ENCODE results near the gene KLK6. TPM values are rescaled to one million over a fixed set of nuclear protein-coding genes. Genes with fewer than 3 reads are reported as not detected.

The KLK6 gene
- total RNA-seq, 1 experiment from 2014 or later = not detected

DNA sequence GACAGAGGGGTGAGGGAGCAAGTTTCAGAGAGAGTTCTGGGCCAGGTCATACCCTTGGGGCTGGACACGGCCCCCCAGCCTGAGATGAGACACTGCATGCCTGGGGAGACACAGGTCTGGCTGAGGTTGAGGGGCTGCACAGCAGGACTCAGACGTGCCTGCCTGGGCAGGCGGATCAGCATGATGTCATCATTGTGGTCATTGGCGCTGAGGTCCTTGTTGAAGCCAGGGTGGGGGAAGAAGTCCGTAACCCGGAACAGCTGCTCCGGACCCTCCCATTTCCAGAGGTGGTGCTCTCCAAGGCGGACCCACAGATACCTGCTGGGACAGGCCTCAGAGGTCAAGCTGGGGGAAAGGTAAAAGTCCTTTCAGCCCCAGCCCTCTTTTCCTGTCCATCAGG lies 37.0 kb upstream of the KLK6 start:
- ATAC-seq (no peak), DNase-seq (ENCODE audit: low read depth, low spot score) (no peak)
- Histone ChIP-seq H3K27ac (ENCODE audit: low read length) (no peak overlapping the region), H3K4me3 (ENCODE audit: low read depth in 2 of 2, low read length in 2 of 2) (no peak overlapping the region), H3K4me1 (ENCODE audit: control insufficient read depth, insufficient read depth, low read length) (no peaks in the 10 kb centered on the region), H3K27me3 (ENCODE audit: control insufficient read depth, insufficient read depth, low read length) (no peaks in the 10 kb centered on the region; the same call in 1 of the 2 replicates), H3K9me3 (ENCODE audit: control insufficient read depth, insufficient read depth, low read depth, low read length) (no peaks in the 10 kb centered on the region), H3K36me3 (ENCODE audit: control insufficient read depth, insufficient read depth, low read length) (no peaks in the 10 kb centered on the region)
- intact Hi-C loops (cut with micrococcal nuclease; ENCODE audit: unreplicated experiment) (no loop called here), in situ Hi-C loops (cut with HindIII; ENCODE audit: low pct_unique_long_range_greater_than_20kb, low sequenced_read_pairs) (no loop called here)
- no peak for TF ChIP-seq SIN3A (IDR thresholded peaks at IDR 0.05; ENCODE audit: borderline replicate concordance, insufficient read depth, low read depth, low read length)
- no peak for TF ChIP-seq POLR2AphosphoS5 (IDR thresholded peaks at IDR 0.05; ENCODE audit: low read depth, low read length)
- TF ChIP-seq, protein P1, sequence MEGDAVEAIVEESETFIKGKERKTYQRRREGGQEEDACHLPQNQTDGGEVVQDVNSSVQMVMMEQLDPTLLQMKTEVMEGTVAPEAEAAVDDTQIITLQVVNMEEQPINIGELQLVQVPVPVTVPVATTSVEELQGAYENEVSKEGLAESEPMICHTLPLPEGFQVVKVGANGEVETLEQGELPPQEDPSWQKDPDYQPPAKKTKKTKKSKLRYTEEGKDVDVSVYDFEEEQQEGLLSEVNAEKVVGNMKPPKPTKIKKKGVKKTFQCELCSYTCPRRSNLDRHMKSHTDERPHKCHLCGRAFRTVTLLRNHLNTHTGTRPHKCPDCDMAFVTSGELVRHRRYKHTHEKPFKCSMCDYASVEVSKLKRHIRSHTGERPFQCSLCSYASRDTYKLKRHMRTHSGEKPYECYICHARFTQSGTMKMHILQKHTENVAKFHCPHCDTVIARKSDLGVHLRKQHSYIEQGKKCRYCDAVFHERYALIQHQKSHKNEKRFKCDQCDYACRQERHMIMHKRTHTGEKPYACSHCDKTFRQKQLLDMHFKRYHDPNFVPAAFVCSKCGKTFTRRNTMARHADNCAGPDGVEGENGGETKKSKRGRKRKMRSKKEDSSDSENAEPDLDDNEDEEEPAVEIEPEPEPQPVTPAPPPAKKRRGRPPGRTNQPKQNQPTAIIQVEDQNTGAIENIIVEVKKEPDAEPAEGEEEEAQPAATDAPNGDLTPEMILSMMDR (IDR thresholded peaks at IDR 0.05) = no peak
- TF ChIP-seq, protein P2, sequence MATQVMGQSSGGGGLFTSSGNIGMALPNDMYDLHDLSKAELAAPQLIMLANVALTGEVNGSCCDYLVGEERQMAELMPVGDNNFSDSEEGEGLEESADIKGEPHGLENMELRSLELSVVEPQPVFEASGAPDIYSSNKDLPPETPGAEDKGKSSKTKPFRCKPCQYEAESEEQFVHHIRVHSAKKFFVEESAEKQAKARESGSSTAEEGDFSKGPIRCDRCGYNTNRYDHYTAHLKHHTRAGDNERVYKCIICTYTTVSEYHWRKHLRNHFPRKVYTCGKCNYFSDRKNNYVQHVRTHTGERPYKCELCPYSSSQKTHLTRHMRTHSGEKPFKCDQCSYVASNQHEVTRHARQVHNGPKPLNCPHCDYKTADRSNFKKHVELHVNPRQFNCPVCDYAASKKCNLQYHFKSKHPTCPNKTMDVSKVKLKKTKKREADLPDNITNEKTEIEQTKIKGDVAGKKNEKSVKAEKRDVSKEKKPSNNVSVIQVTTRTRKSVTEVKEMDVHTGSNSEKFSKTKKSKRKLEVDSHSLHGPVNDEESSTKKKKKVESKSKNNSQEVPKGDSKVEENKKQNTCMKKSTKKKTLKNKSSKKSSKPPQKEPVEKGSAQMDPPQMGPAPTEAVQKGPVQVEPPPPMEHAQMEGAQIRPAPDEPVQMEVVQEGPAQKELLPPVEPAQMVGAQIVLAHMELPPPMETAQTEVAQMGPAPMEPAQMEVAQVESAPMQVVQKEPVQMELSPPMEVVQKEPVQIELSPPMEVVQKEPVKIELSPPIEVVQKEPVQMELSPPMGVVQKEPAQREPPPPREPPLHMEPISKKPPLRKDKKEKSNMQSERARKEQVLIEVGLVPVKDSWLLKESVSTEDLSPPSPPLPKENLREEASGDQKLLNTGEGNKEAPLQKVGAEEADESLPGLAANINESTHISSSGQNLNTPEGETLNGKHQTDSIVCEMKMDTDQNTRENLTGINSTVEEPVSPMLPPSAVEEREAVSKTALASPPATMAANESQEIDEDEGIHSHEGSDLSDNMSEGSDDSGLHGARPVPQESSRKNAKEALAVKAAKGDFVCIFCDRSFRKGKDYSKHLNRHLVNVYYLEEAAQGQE (IDR thresholded peaks at IDR 0.05; ENCODE audit: insufficient read depth in 1 of 2, low read depth in 2 of 2, low read length in 1 of 2) = no peak
- no peak for TF ChIP-seq TCF7L2 (IDR thresholded peaks at IDR 0.05; ENCODE audit: low read depth, low read length)
- no TSS peak for BruUV-seq (replicated peaks)
- ChIA-PET CTCF (no interaction called here), POLR2A (no interaction called here)

GRCh38 chr19:51005248-51005647 lies 35.9 kb upstream of the KLK6 start:
- intact Hi-C loops (cut with micrococcal nuclease; ENCODE audit: unreplicated experiment) = no loop called here

More at GRCh38 chr19:51005248-51005647, 35.9 kb upstream of the KLK6 start:
- in situ Hi-C loops (cut with HindIII; ENCODE audit: low pct_unique_long_range_greater_than_20kb, low sequenced_read_pairs) = no loop called here
- no TSS peak for BruUV-seq (replicated peaks)
- Histone ChIP-seq H3K4me3 (ENCODE audit: low read depth in 2 of 2, low read length in 2 of 2) (no peak overlapping the region), H3K27ac (ENCODE audit: low read length) (no peak overlapping the region), H3K27me3 (ENCODE audit: control insufficient read depth, insufficient read depth, low read length) (no peaks in the 10 kb centered on the region; the same call in 1 of the 2 replicates), H3K4me1 (ENCODE audit: control insufficient read depth, insufficient read depth, low read length) (no peaks in the 10 kb centered on the region), H3K36me3 (ENCODE audit: control insufficient read depth, insufficient read depth, low read length) (no peaks in the 10 kb centered on the region), H3K9me3 (ENCODE audit: control insufficient read depth, insufficient read depth, low read depth, low read length) (no peaks in the 10 kb centered on the region)
- ATAC-seq (no peak), DNase-seq (ENCODE audit: low read depth, low spot score) (no peak)
- ChIA-PET CTCF (no interaction called here), POLR2A (no interaction called here)
- TF ChIP-seq, protein P2 (IDR thresholded peaks at IDR 0.05; ENCODE audit: insufficient read depth in 1 of 2, low read depth in 2 of 2, low read length in 1 of 2) = no peak
- no peak for TF ChIP-seq POLR2AphosphoS5 (IDR thresholded peaks at IDR 0.05; ENCODE audit: low read depth, low read length)
- TF ChIP-seq, protein P1 (IDR thresholded peaks at IDR 0.05) = no peak
- TF ChIP-seq TCF7L2 (IDR thresholded peaks at IDR 0.05; ENCODE audit: low read depth, low read length) = no peak
- no peak for TF ChIP-seq SIN3A (IDR thresholded peaks at IDR 0.05; ENCODE audit: borderline replicate concordance, insufficient read depth, low read depth, low read length)

All from Panc1 (cell line).